WTC11 (cell line): ENCODE measurements around the gene SUSD1. TPM values are rescaled to one million over a fixed set of nuclear protein-coding genes. Genes with fewer than 3 reads are reported as not detected.
"Not testable (repeated sequence)": the region's sequence is repeated elsewhere in the genome, so short reads cannot be mapped to it uniquely, and the experiment has no call there.

ENCODE experiments used
- ATAC-seq: fragments of 200-7000 bp; cut with Tn5 transposase; 2 replicates; pipeline ENCODE4 v1.10.0; 2021; ENCODE audit warnings: mild to moderate bottlenecking, moderate library complexity
- CTCF ChIA-PET: fragments of 300-600 bp; sonication (Branson Sonifier 250); formaldehyde crosslinking; loops from one replicate; lab custom pipeline; 2021; ENCODE audit warnings: antibody characterized with exemption; lab: Charles Lee
- POLR2A ChIA-PET: fragments of 350-600 bp; sonication (Branson Sonifier 250); formaldehyde crosslinking; loops from one replicate; lab custom pipeline; 2021; ENCODE audit warnings: antibody characterized with exemption; lab: Charles Lee
- DNase-seq: peaks from one replicate; pipeline ENCODE4 v3.0.0; 2021; ENCODE audit warnings: low spot score
- H3K27ac Mint-ChIP-seq: 2 replicates; pipeline ENCODE4 v1.8.0; 2021; ENCODE audit warnings: mixed read lengths
- H3K27me3 Mint-ChIP-seq: 2 replicates; pipeline ENCODE4 v1.8.0; 2021; ENCODE audit warnings: low read depth, mild to moderate bottlenecking, moderate library complexity, mixed read lengths
- H3K36me3 Mint-ChIP-seq: 2 replicates; pipeline ENCODE4 v1.8.0; 2021; ENCODE audit warnings: mixed read lengths
- H3K4me1 Mint-ChIP-seq: 2 replicates; pipeline ENCODE4 v1.8.0; 2022; ENCODE audit warnings: mixed read lengths
- H3K4me3 Mint-ChIP-seq: 2 replicates; pipeline ENCODE4 v1.8.0; 2021; ENCODE audit warnings: mild to moderate bottlenecking, moderate library complexity, mixed read lengths
- H3K9me3 Mint-ChIP-seq: 2 replicates; pipeline ENCODE4 v1.8.0; 2021; ENCODE audit warnings: mixed read lengths
- AFF4 ChIP-seq: sonication (generic); formaldehyde crosslinking; IDR thresholded peaks from 2 replicates; pipeline ENCODE4 v1.8.1; 2023; ENCODE audit warnings: mild to moderate bottlenecking, missing genetic modification reagents, borderline replicate concordance
- ARID4B ChIP-seq: sonication (generic); formaldehyde crosslinking; IDR thresholded peaks from 2 replicates; pipeline ENCODE4 v1.8.0; 2023; ENCODE audit warnings: missing genetic modification reagents, mild to moderate bottlenecking, borderline replicate concordance
- ATF2 ChIP-seq: sonication (generic); formaldehyde crosslinking; IDR thresholded peaks from 2 replicates; pipeline ENCODE4 v1.8.1; 2022; ENCODE audit warnings: low read depth, missing genetic modification reagents, borderline replicate concordance
- CTCF ChIP-seq: fragments of 200-600 bp; IDR thresholded peaks from 2 replicates; pipeline ENCODE4 v1.8.0; 2022; ENCODE audit warnings: antibody characterized with exemption
- ESRRA ChIP-seq: sonication (generic); formaldehyde crosslinking; IDR thresholded peaks from 2 replicates; pipeline ENCODE4 v1.8.1; 2022; ENCODE audit warnings: mild to moderate bottlenecking, missing genetic modification reagents, borderline replicate concordance
- GABPB1 ChIP-seq: sonication (generic); formaldehyde crosslinking; IDR thresholded peaks from 2 replicates; pipeline ENCODE4 v1.8.1; 2023; ENCODE audit warnings: mild to moderate bottlenecking, missing genetic modification reagents
- GRHL2 ChIP-seq: fragments of 250-450 bp; sonication (Bioruptor Pico); IDR thresholded peaks from 2 replicates; pipeline ENCODE4 v1.8.0; 2022; ENCODE audit warnings: mild to moderate bottlenecking, moderate library complexity; ENCODE audit not compliant: insufficient replicate concordance, severe bottlenecking
- JAZF1 ChIP-seq: fragments of 250-450 bp; sonication (Bioruptor Pico); IDR thresholded peaks from 2 replicates; pipeline ENCODE4 v1.9.0; 2021; ENCODE audit warnings: moderate library complexity, mild to moderate bottlenecking, inconsistent platforms
- NFATC4 ChIP-seq: fragments of 250-450 bp; sonication (Bioruptor Pico); IDR thresholded peaks from 2 replicates; pipeline ENCODE4 v1.9.0; 2021; ENCODE audit warnings: mild to moderate bottlenecking
- OVOL2 ChIP-seq: fragments of 250-450 bp; sonication (Bioruptor Pico); IDR thresholded peaks from 2 replicates; pipeline ENCODE4 v1.9.0; 2021; ENCODE audit warnings: mild to moderate bottlenecking, borderline replicate concordance
- SP1 ChIP-seq: sonication (generic); formaldehyde crosslinking; conservative IDR thresholded peaks from 2 replicates; pipeline ENCODE4 v1.8.1; 2022; ENCODE audit warnings: missing genetic modification reagents
- STAT6 ChIP-seq: sonication (generic); formaldehyde crosslinking; conservative IDR thresholded peaks from 2 replicates; pipeline ENCODE4 v1.8.1; 2023; ENCODE audit warnings: mild to moderate bottlenecking, low read depth, missing genetic modification reagents, moderate library complexity
- TP53 ChIP-seq: sonication (generic); formaldehyde crosslinking; IDR thresholded peaks from 2 replicates; pipeline ENCODE4 v1.8.1; 2023; ENCODE audit warnings: mild to moderate bottlenecking, missing genetic modification reagents
- ZNF232 ChIP-seq: sonication (generic); formaldehyde crosslinking; IDR thresholded peaks from 2 replicates; pipeline ENCODE4 v1.8.0; 2022; ENCODE audit warnings: mild to moderate bottlenecking, missing genetic modification reagents
- ZNF425 ChIP-seq: fragments of 250-450 bp; sonication (Bioruptor Pico); conservative IDR thresholded peaks from 2 replicates; pipeline ENCODE4 v1.9.0; 2021; ENCODE audit warnings: mild to moderate bottlenecking
- ZNF671 ChIP-seq: fragments of 250-450 bp; sonication (Bioruptor Pico); IDR thresholded peaks from 2 replicates; pipeline ENCODE4 v1.8.0; 2021; ENCODE audit warnings: mild to moderate bottlenecking
- total RNA-seq: library from RNA; stranded (reverse); gene quantifications from 3 replicates; pipeline ENCODE4 v1.2.3, GENCODE V29; 2021

Gene SUSD1
- total RNA-seq, 1 experiment from 2014 or later, result 5.1 TPM

- TF ChIP-seq ARID4B (CRISPR knock-in tag), result no peak
- TF ChIP-seq STAT6, result no peak
- no peak for TF ChIP-seq CTCF
Measured at GRCh38 chr9:112193572-112194288, 18.6 kb upstream of the SUSD1 start (continued).

- CTCF ChIA-PET, result not testable (repeated sequence)
Measured at GRCh38 chr9:112190320-112190719, 15.2 kb upstream of the SUSD1 start.

GRCh38 chr9:112188884-112189283 lies 13.8 kb upstream of the SUSD1 start:
- H3K9me3 Mint-ChIP-seq, result peaks cover 5% of the 10 kb centered on the region; the same call in 1 of the 2 replicates
- H3K4me3 Mint-ChIP-seq, result no peak overlapping the region
- DNase-seq (no peak), ATAC-seq (no peak)
- H3K36me3 Mint-ChIP-seq, result no peaks in the 10 kb centered on the region
- no peak overlapping the region for H3K27ac Mint-ChIP-seq
- peaks cover 18% of the 10 kb centered on the region for H3K4me1 Mint-ChIP-seq
- CTCF ChIA-PET, result no interaction called here
- POLR2A ChIA-PET, result no interaction called here
- H3K27me3 Mint-ChIP-seq, result no peaks in the 10 kb centered on the region
- TF ChIP-seq AFF4 (CRISPR knock-in tag) (no peak), GRHL2 (no peak), GABPB1 (CRISPR knock-in tag) (no peak), TP53 (CRISPR knock-in tag) (no peak), SP1 (no peak), ZNF671 (CRISPR knock-in tag) (no peak), OVOL2 (CRISPR knock-in tag) (no peak), ZNF232 (CRISPR knock-in tag) (no peak), ZNF425 (no peak), ESRRA (CRISPR knock-in tag) (no peak), ATF2 (CRISPR knock-in tag) (no peak), NFATC4 (no peak), JAZF1 (no peak)

More at GRCh38 chr9:112190320-112190719, 15.2 kb upstream of the SUSD1 start:
- H3K4me1 Mint-ChIP-seq, result peaks cover 26% of the 10 kb centered on the region
- DNase-seq, H3K36me3 Mint-ChIP-seq, H3K27me3 Mint-ChIP-seq, POLR2A ChIA-PET, H3K27ac Mint-ChIP-seq, H3K4me3 Mint-ChIP-seq, H3K9me3 Mint-ChIP-seq, ATAC-seq: not testable (repeated sequence)
